Left hindlimb (tissue), 1 donor: Measurements from ENCODE around the gene DIP2C.
"Not testable (repeated sequence)": the region's sequence is repeated elsewhere in the genome, so short reads cannot be mapped to it uniquely, and the experiment has no call there.

Source experiments
- DNase-seq: peaks from one replicate; pipeline ENCODE4 v3.0.0-alpha.2; 2018

The DIP2C gene, protein sequence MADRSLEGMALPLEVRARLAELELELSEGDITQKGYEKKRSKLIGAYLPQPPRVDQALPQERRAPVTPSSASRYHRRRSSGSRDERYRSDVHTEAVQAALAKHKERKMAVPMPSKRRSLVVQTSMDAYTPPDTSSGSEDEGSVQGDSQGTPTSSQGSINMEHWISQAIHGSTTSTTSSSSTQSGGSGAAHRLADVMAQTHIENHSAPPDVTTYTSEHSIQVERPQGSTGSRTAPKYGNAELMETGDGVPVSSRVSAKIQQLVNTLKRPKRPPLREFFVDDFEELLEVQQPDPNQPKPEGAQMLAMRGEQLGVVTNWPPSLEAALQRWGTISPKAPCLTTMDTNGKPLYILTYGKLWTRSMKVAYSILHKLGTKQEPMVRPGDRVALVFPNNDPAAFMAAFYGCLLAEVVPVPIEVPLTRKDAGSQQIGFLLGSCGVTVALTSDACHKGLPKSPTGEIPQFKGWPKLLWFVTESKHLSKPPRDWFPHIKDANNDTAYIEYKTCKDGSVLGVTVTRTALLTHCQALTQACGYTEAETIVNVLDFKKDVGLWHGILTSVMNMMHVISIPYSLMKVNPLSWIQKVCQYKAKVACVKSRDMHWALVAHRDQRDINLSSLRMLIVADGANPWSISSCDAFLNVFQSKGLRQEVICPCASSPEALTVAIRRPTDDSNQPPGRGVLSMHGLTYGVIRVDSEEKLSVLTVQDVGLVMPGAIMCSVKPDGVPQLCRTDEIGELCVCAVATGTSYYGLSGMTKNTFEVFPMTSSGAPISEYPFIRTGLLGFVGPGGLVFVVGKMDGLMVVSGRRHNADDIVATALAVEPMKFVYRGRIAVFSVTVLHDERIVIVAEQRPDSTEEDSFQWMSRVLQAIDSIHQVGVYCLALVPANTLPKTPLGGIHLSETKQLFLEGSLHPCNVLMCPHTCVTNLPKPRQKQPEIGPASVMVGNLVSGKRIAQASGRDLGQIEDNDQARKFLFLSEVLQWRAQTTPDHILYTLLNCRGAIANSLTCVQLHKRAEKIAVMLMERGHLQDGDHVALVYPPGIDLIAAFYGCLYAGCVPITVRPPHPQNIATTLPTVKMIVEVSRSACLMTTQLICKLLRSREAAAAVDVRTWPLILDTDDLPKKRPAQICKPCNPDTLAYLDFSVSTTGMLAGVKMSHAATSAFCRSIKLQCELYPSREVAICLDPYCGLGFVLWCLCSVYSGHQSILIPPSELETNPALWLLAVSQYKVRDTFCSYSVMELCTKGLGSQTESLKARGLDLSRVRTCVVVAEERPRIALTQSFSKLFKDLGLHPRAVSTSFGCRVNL (N-terminal part only)

DNA sequence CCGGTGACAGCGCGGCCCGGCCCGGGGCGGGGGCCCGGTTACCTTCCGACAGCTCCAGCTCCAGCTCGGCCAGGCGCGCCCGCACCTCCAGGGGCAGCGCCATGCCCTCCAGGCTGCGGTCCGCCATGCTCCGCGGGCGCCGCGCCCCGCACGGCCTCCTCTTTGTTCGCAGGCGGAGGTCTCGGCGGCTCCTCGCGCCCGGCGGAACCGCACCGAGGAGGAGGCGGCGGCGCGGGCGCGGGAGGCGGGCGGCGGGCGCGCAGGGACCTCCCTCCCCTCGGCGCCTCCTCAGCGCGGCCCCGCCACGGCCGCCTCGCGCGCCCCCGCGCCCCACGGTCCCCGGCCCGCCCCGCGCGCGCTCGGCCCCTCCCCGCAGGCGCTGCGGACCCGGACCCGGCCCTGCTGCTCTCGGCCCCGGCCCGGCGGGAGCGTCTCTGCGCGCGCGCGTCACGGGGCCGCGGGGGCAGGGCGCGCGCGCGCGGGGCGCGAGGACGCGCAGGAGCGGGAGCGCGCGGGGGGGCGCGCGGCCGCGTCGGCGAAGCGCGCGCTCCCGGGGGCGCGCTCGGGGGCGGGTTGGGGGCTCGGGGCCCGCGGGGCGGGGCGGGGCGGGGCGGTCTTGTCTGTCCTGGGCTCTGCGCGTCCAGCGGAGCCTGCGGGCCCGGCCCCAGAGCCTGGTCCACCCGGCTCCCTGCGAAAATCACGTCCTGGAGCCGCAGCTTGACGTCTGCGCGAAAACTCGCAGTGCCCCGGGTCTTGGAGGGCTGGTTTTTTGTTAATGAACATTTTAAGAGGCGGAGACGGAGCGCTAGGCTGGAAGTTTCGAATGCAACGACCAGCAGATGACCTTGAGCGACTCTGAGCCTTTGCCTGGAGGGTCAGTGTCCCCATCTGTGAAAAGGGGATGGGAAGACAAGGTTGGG is at the start of gene DIP2C:
Gene DIP2C, minus strand, starts transcription at position 217 of the 920 bp plus-strand sequence. Its CDS starts 90 bp downstream, at position 127.
- DNase-seq = peak; percentile 85

DNA sequence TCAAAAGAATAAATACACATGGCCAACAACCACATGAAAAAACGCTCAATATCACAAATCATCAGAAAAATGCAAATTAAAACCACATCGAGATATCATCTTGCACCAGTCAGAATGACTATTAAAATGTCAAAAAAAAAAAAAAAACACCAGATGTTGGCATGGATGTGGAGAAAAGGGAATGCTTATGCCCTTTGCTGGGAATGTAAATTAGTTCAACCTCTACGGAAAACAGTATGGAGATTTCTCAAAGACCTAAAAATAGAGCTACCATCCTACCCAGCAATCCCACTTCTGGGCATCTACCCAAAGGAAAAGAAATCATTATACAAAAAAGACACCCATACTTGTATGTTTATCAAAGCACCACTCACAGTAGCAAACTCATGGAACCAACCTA is 45.0 kb upstream of the DIP2C start:
- no peak for DNase-seq

DNA sequence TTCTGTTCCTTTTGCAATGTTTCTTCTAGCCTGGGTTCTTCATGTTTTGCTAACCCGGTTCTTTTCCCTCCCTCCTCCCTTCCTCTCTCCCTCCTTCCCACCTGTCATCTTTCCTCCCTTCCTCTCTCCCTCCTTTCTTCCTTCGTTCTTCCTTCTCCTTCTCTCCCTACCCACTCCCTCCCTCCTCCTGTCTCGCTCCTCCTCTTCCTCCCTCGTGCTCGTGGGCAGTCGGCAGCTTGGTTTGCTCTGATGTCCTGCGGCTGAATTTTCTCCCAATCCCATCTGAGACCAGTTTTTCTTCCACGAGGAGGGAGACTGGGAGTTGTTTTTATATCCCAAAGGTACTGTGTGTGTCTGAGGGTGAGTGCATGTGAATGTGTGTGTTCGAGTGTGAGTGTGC is 43.6 kb upstream of the DIP2C start:
- DNase-seq = no peak

DNA sequence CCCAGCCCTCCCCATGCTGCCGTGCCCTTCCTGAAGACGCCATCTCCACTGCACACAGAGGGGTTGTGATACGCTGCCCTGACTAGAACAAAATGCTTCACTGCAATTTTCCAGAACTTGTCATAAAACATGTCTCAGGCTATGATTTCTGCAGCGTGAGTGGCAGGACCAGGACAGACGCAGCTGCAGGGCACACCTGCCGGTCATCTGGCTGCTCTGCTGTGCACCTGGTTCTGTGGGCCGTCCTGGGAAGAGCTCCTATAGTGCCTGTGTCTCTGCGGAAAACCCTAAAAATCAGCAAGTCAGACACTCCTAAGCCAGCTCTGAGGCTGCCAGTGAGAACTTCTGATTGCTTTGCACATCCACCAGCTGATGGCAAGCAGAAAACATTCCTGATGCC is 39.7 kb upstream of the DIP2C start:
- no peak for DNase-seq

DNA sequence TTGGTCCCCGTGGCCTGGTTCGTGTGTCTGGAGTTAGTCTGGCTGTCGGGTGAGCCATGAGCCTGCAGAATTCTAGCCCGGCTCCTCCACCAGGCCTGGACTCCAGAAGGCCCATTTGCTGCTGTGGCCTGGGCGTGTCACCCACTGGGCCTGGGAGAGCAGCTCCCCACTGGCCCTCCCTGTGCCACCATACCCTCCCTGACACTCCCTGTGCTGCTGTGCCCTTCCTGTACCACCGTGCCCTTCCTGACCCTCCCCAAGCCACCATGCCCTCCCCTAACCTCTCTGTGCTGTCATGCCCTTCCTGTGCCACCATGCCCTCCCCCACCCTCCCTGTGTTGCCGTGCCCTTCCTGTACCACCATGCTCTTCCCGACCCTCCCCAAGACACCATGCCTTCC is 39.1 kb upstream of the DIP2C start:
- DNase-seq = no peak

DNA sequence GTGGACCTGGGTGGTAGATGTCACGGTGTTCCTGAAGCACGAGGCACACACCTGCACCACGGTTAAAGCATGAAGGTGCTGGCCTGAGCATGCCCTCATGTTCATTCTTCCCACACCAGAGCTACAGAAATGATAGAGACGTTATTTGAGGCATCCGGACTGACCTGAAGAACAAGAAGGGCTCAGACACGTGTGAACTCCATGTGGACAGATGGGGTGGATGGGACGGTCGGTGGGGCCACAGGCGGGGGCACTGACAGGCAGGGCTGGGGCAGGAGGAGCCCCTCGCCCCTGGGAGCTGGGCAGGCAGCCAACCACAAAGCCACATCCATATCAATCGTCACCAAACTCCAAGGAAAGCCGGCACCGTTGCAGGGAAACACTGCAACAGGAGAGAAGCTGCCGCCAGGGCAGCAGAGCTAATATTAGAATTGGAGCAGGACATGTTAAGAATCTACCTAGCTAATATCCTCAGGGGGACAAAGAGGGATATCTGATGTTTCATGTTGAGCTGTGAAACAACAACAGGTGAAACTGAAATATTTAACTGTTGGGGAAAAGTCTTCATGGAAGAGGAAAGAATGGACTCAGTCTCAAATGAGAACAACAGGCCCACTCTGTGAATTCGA is 37.8 kb upstream of the DIP2C start:
- no peak for DNase-seq

DNA sequence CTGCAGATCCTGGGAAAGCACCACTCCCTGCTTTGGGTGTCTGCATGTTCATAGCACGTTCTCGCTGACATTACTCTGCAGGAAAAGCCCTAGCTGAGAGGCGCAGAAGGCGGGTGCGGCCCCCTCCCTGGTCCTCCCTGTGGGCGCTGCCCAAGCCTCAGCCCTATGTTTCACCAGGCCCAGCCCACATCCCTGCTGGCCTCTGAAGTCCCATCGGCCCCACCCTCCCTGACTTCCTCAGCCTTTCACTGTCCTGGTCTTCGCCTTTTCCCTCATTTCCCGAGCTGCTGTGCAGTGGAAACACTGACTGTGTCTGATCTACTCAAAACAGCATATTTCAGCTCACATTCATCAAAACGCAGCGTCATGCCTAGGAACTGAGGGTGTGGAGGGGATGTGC is 36.3 kb upstream of the DIP2C start:
- DNase-seq = peak; percentile 43

DNA sequence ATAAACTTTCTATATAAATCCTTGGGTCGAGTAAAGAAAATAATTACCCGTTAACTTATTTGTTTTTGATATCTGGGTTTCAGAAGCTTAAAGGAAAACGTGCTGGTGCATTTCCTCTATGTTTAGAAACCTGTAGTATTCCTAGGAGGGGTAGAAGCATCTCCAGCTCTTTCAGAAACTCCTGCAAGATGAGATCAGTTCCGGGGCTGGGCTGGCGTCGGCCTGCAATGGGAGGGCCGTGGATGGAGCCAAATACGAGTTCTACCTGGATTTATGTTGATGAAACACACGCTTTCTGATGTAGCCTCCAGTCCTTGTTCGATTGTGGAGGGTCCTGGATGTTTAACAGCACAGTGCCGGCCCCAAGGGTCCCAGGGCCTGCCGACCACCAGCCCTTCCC is 35.8 kb upstream of the DIP2C start:
- no peak for DNase-seq

DNA sequence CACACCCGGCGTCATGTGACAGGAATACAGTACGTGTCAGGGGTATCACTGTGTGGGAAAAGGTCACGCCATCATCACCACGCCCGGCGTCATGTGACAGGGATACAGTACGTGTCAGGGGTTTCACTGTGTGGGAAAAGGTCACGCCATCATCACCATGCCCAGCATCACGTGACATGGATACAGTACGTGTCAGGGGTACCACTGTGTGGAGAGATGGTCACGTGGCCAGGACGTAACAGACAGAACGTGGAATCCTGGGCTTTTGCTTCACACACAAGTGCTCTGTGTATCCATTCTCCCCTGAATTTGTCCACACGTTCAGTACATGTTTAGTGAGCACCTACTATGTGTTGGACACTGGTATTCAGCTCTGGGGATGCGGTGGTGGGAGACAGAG is 34.5 kb upstream of the DIP2C start:
- DNase-seq = no peak

DNA sequence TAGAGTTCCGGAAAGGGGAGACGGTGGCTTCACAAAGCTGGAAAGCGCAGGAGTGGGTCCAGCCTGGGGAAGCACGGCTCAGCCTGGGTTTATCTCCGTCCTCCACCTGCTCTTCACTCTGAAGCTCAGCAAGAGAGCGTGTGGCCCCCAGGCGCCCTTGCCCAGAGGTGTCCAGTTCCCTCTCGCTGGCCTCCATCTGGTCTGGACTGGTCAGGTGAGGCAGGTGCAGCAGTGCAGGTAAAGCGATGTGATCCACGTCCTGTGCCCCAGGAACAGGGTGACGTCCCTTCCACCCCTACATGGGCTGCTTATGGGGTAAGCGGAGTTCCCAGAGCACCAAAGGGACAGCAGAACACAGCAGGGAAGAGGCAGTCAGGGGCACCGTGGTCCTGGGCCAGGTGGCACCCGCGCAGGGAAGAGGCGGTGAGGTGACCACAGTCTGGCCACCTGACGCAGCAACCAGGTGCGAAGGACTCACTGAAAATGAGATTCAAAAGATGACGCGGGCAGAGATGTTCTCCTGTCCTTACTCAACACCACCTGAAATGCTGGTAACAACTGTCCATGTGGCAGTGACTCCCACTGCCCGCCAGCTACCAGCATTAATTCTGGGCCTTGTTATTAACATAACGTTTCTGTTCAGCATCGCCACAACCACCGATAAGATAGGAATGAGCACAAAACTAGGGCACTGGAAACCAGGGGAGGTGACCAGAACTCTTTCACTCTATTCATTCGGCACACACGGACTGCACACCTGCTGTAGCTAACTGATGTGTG is 33.0 kb upstream of the DIP2C start:
- no peak for DNase-seq

DNA sequence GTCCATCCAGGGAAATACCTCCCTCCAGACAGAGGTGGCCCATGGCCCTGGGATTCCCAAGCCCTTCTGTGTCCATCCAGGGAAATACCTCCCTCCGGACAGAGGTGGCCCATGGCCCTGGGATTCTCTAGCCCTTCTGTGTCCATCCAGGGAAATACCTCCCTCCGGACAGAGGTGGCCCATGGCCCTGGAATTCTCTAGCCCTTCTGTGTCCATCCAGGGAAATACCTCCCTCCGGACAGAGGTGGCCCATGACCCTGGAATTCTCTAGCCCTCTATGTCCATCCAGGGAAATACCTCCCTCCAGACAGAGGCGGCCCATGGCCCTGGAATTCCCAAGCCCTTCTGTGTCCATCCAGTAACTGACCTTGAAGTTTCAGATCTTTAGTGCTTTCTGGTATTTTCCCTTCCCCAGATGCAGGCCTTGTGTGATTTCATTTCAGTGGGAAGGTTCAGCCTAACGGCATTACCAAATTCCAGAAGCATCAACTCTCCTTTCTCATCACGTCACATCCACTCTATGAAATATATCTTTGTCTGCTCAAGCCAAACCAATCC is 28.8 kb upstream of the DIP2C start:
- DNase-seq = no peak

DNA sequence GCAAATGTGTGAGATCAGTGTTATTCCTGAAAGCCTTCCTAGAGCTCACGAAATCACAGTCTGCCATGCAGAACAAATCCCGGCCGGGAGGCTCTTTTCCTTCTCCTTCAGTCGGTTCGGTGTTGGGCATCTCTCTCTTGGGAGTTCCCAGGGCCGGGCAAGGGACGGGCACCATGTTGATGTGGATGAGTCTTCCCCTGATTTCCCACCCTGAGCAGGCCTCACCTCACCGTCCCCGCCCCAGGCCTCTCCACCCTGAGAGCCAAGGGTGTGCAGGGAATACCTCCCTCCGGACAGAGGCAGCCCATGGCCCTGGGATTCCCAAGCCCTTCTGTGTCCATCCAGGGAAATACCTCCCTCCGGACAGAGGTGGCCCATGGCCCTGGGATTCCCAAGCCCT is 28.0 kb upstream of the DIP2C start:
- DNase-seq = no peak

DNA sequence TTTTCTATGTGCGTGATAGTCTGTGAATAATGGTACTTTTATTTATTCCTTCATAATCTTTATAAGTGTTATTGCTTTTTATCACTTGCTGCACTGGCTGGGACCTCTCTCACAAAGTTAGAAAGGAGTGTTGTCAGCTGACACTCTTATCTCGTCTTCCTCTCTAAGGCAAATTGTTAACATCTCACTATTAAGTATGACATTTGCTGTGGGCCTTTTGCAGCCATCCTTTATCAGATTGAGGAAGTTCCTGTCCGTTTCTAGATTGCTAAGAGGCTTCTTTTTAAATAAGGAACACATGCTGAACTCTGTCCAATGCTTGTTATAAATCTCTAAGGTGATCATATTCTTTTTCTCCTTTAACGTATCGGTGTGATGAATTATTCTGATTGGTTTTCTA is 27.4 kb upstream of the DIP2C start:
- no peak for DNase-seq

DNA sequence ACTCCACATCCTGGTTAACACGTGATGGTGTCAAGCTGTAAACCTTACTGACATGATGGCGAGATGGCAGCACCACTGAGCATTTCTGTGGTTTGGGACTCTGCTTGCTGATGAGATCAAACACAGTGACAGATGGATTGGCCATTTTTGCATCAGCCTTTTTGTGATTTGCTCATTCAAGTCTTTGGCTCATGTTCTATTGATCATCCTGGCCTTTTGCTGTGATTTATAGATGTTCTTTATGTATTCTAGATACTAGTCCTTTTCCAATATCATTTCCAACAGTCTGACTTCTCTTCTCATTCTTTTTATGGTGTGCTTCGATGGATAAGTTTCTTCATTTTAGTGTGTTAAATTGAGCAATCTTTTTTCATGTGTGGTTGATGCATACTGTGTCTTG is 24.7 kb upstream of the DIP2C start:
- no peak for DNase-seq

DNA sequence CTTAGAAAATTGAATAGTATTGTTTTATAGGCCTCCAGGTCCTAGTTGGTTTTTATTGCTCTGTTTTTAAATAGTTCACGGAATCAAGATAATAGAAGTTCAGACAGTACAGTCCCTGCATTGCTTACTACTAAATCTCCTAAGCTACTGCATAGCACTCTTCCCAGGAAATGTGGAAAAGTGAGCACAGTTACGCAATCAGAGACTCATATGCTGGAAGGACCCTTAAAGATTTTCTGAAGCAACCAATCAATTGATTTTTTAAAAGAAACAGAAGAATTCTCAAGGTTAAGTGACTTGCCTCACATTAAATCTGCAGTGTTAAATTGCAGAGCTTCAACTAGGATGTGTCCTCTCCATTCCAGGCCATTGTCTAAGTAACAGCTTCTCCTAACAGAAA is 23.1 kb upstream of the DIP2C start:
- no peak for DNase-seq

DNA sequence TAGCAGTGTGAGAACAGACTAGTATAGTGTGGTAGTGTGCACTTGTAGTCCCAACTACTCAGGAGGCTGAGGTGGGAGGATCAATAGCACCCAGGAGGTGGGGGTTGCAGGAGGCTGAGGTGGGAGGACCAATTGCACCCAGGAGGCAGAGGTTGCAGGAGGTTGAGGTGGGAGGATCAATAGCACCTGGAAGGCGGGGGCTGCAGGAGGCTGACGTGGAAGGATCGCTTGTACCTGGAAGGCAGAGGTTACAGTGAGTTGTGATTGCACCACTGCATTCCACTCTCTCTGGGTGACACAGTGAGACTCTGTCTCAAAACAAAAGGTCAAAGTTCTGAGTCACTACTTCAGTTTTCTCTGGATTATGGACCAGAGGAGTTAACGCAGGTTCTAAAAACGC is 22.6 kb upstream of the DIP2C start:
- no peak for DNase-seq

DNA sequence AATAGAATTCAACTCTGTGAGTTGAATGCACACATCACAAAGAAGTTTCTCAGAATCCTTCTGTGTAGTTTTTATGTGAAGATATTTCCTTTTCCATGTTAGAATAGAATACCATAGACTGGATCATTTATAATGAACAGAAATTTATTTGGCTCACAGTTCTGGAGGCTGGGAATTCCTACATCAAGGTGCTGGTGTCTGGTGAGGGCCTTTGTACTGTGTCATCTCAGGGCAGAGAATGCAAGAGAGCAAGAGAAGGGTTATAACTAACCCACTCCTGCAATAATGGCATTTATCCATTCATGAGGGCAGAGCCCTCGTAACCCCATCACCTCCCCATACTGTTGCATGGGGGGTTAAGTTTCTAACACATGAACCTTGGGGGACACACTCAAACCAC is 18.4 kb upstream of the DIP2C start:
- no peak for DNase-seq

DNA sequence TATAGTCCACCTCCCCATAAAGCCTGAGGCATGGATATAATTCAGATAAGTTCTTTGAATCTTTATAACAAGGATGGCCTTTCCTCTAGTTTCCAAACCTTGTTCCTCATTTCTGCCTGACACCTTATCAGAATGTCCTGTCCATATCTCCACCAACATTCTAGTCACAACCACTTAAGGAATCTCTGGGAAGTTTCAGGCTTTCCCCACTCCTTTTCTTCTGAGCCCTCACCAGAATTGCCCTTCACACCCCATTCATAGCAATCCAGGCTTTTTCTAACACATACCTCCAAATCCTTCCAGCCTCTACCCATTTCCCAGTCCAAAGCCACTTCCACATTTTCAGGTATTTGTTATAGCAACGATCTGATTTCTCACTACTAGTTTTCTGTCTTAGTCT is 18.0 kb upstream of the DIP2C start:
- no peak for DNase-seq

DNA sequence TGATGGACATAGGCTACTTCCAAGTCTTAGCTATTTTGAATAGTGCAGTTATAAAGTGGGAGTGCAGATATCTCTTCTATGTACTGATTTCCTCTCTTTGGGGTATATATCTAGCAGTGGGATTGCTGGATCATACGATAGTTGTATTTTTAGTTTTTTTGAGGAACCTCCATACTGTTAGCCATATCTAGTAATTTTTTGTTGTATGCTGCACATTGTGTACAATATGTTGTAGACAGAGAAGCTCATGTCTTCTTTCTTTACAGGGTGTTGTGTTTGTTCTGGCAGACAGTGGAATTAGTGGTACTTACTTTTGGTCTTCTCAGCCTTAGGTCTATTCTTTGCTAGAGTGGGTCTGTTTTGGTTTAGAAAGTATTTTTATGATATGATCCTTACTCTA is 13.7 kb upstream of the DIP2C start:
- no peak for DNase-seq

DNA sequence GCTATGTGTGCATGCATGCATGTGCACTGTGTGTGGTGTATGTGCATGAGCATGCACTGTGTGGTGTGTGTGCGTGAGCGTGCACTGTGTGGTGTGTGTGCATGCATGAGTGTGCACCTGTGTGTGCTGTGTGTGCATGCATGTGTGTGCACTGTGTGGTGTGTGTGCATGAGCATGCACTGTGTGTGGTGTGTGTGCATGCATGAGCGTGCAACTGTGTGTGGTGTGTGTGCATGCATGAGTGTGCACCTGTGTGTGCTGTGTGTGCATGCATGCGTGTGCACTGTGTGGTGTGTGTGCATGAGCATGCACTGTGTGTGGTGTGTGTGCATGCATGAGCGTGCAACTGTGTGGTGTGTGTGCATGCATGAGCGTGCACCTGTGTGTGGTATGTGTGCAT is 10.7 kb upstream of the DIP2C start:
- DNase-seq = not testable (repeated sequence)
